Erythroblast (primary cell): Measurements from ENCODE around the gene MOXD1.

Source experiments
- GATA1 ChIP-seq: IDR thresholded peaks from 2 replicates; pipeline ENCODE4 v1.6.1; 2011; ENCODE audit warnings: low read depth, mild to moderate bottlenecking, control low read depth, low read length, moderate library complexity
- POLR2A ChIP-seq: IDR thresholded peaks from 2 replicates; pipeline ENCODE4 v1.6.1; 2011; ENCODE audit warnings: mild to moderate bottlenecking, low read length

- TF ChIP-seq POLR2A (no peak), GATA1 (no peak)
Measured at GRCh38 chr6:132400555-132400882, 756 bp downstream of the MOXD1 start.
